Activated CD4-positive, alpha-beta memory T cell treated with anti-CD3 and anti-CD28 coated beads for 36 hours (primary cell): ENCODE measurements around the gene MUSK. TPM values are rescaled to one million over a fixed set of nuclear protein-coding genes. Genes with fewer than 3 reads are reported as not detected.

ENCODE experiments used
- CTCF ChIA-PET: fragments of 350-600 bp; sonication (Branson Sonifier 250); formaldehyde crosslinking; loops from one replicate; lab custom pipeline; 2021; ENCODE audit warnings: antibody characterized with exemption, inconsistent platforms; lab: Charles Lee
- POLR2A ChIA-PET: fragments of 350-600 bp; sonication (Branson Sonifier 250); formaldehyde crosslinking; loops from one replicate; lab custom pipeline; 2021; ENCODE audit warnings: antibody characterized with exemption; lab: Charles Lee
- DNase-seq: peaks from one replicate; pipeline ENCODE4 v3.0.0-alpha.2; 2020
- H3K27ac Mint-ChIP-seq: one replicate; pipeline ENCODE4 v1.8.0; 2021; ENCODE audit warnings: mixed read lengths
- H3K27me3 Mint-ChIP-seq: one replicate; pipeline ENCODE4 v1.8.0; 2021; ENCODE audit warnings: mixed read lengths
- H3K36me3 Mint-ChIP-seq: one replicate; pipeline ENCODE4 v1.8.0; 2021; ENCODE audit warnings: mixed read lengths
- H3K4me1 Mint-ChIP-seq: one replicate; pipeline ENCODE4 v1.8.0; 2021; ENCODE audit warnings: low read depth, mixed read lengths
- H3K4me3 Mint-ChIP-seq: one replicate; pipeline ENCODE4 v1.8.0; 2021; ENCODE audit warnings: mild to moderate bottlenecking, mixed read lengths
- H3K9me3 Mint-ChIP-seq: one replicate; pipeline ENCODE4 v1.8.0; 2021; ENCODE audit warnings: mixed read lengths
- intact Hi-C: fragments of 100-400 bp; cut with micrococcal nuclease; formaldehyde crosslinking; loops from one replicate; pipeline ENCODE4 v1.15.1; 2023
- total RNA-seq, 2 experiments: library from RNA; stranded (reverse); gene quantifications; one replicate each; pipeline ENCODE4 v1.2.3, GENCODE V29; 2021

MUSK gene
- not detected for total RNA-seq

DNA sequence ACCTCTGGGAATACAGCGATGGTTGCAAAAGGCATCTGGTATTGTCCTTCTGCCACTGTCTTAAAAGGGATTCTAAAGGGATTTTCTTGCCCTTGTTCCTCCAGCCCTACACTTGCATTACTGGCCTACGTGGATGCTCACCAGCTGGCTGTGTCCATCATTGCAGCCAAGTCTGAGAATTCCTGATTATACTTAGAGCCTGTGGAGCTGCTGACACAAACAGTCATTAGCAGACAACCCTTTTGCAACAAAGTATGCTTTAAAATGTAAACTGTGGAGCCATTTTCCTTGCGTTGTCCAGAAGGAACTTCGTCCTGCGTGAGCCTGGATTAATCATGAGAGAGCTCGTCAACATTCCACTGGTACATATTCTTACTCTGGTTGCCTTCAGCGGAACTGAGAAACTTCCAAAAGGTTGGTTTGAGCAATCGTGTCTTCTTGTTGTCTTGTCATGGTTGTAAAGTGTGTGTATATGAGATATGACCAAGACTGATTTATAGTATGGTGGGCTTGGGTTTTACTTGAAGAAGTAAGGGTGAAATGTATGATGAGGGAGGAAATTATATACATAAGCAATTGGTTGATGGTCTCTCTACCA, at the start of gene MUSK:
TSS of gene MUSK (plus strand) at position 222 of the 598 bp plus-strand sequence. CDS start at position 336, 114 bp downstream.
- no peaks in the 10 kb centered on the region for H3K36me3 Mint-ChIP-seq
- POLR2A ChIA-PET: no interaction called here
- CTCF ChIA-PET: no interaction called here

DNA sequence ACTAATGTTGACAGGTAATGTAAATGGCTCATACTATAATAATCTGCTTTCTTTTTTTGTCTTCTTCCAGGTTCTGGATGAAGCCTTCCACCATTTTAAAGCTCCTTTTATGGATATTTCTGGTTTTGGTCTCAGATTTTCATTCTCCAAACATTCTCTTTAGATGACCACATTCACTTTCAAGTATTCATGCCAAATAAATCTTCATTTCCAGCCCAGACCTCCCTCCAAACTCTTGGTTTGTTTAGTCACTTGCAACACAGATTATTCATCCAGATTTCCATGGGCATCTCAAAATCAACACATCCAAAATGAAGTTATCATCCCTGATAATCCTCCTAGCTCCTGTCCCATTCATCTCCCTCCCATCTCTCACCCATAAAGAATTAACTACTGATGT, 48.8 kb upstream of the MUSK start:
- ChIA-PET POLR2A (no interaction called here), CTCF (no interaction called here)
- no peak for DNase-seq
- Mint-ChIP-seq H3K27me3 (no peaks in the 10 kb centered on the region), H3K4me1 (no peaks in the 10 kb centered on the region), H3K9me3 (no peaks in the 10 kb centered on the region), H3K27ac (no peak overlapping the region), H3K36me3 (no peaks in the 10 kb centered on the region), H3K4me3 (no peak overlapping the region)
- intact Hi-C loops: loop anchor here (5.0 to 10.0 kb wide), 2 partner anchors 193 to 1045 kb away; no protein-coding TSS in a partner anchor

More for the DNA sequence above, at the start of gene MUSK:
- no peak for DNase-seq
- intact Hi-C loops: no loop called here
- H3K4me1 Mint-ChIP-seq: no peaks in the 10 kb centered on the region
- H3K27ac Mint-ChIP-seq: no peak within 1 kb of the TSS
- no peaks in the 10 kb centered on the region for H3K27me3 Mint-ChIP-seq
- H3K4me3 Mint-ChIP-seq: no peak within 1 kb of the TSS
- H3K9me3 Mint-ChIP-seq: peaks cover 2% of the 10 kb centered on the region

DNA sequence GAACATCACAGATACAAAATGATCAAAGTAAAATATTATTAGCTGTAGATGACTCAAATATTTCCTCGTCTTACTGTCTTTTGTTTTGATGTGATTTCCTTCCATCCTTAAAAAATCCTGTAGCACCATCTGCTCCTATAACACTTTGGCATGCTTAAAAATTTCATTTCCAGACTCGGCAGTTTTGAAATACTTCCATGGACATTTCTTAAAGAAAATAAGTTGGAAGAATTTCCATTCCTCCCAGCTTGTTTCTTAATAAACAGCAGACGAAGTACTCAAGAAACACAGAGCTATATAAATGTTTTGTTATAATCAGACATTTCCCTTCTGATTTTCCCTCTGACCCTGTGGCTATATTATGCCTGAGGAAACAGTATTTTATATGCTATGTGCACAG, 47.9 kb upstream of the MUSK start:
- no peak overlapping the region for H3K27ac Mint-ChIP-seq
- intact Hi-C loops: loop anchor here (5.0 to 10.0 kb wide), 2 partner anchors 193 to 1046 kb away; no protein-coding TSS in a partner anchor
- CTCF ChIA-PET: no interaction called here
- POLR2A ChIA-PET: no interaction called here
- no peaks in the 10 kb centered on the region for H3K36me3 Mint-ChIP-seq
- DNase-seq: no peak
- no peaks in the 10 kb centered on the region for H3K27me3 Mint-ChIP-seq
- no peaks in the 10 kb centered on the region for H3K4me1 Mint-ChIP-seq
- H3K9me3 Mint-ChIP-seq: no peaks in the 10 kb centered on the region
- no peak overlapping the region for H3K4me3 Mint-ChIP-seq

DNA sequence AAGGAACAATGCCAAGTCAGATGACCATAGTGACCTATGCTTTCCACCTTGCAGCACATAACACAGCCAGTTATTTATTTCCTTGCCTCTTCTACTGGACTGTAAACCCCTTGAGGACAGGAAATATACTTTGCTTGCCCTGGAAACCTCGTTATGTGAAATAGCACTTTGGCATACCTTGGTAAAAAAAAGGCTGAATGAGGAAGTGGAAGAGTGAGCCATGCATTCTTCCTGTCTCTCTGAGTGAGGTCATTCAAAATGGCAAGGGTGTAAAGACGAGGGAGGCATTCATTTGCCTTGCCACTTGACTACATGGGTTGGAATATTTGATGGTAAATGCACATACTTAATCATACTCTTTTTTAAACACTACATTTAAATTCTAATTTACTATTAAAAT, 46.2 kb upstream of the MUSK start:
- Mint-ChIP-seq H3K27me3 (no peaks in the 10 kb centered on the region), H3K4me3 (no peak overlapping the region), H3K27ac (no peak overlapping the region), H3K36me3 (no peaks in the 10 kb centered on the region), H3K9me3 (no peaks in the 10 kb centered on the region), H3K4me1 (peaks cover 11% of the 10 kb centered on the region)
- POLR2A ChIA-PET: no interaction called here
- intact Hi-C loops: loop anchor here (5.0 to 10.0 kb wide), 2 partner anchors 195 to 1048 kb away; no protein-coding TSS in a partner anchor
- CTCF ChIA-PET: interaction anchor here (2.1 kb wide), 2 partner anchors 438 to 442 kb away, joined by 10 to 33 read pairs; no protein-coding TSS in a partner anchor
- DNase-seq: no peak

DNA sequence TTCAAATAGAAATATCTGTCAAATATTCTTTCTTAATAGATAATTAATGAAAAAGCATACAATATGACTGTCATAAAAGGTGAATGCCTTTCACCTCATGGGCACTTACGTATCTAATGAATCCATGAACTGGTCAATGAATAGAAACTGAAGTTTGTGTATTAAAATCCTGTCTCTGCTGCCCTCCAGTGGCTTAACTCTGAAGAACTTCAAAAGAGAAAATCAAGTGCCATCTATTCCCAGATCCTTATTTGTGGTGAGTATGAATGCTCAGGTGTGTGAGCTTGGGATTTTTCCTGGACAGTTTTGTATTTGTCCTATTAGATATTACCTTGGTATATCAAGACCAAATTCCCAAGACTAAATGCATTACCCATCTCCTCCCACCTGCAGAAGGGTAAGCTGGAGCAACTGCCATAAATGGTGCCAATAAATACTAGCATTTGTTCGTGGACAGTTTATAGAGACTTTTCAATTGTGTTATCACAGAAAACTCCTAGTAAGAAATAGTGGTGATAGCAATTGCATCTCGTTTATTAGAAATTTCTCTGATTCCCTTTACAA, 45.0 kb upstream of the MUSK start:
- DNase-seq: no peak
- Mint-ChIP-seq H3K9me3 (no peaks in the 10 kb centered on the region), H3K36me3 (no peaks in the 10 kb centered on the region), H3K27ac (no peak overlapping the region), H3K4me3 (no peak overlapping the region), H3K4me1 (peaks cover 11% of the 10 kb centered on the region), H3K27me3 (no peaks in the 10 kb centered on the region)
- intact Hi-C loops: loop anchor here (1.0 to 10.0 kb wide), 4 partner anchors 171 to 1049 kb away; no protein-coding TSS in a partner anchor
- POLR2A ChIA-PET: no interaction called here
- CTCF ChIA-PET: interaction anchor here (0.6 to 2.1 kb wide), 10 partner anchors 54 to 675 kb away, joined by 3 to 33 read pairs (median 3); no protein-coding TSS in a partner anchor

DNA sequence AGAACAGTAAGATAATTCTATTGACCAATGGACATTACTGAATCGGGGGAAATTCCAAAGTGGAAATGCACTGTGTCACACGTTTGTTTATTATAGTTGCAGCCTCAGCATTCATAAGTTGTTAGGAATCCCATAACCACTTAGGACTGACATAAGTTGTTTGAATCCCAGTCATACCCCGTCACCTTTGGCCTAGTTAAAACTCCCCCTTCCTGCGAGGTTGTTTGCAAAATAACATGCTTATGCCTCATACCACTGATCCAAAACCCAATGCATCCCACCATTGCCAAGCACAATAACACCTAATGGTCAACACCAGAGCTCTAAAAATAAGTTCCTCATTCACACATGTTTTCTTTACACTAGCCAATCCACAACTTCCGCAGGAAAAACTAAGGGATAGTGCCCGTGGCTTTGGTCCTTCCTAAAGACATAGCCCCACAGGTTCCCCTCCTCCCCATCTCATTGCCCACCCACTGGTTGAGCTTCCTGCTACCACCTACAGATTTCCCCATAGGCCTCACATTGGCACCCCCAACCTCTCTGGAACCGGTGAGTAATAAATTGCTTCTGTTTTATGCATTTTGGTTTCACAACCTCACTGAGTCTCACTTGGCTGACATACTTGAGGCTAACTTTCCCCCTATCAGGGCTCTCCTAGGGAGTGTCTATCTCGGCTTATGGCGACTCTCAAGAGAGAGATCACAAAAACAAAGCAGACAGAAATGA, 42.3 kb upstream of the MUSK start:
- peak; percentile 48 for DNase-seq
- no peak overlapping the region for H3K4me3 Mint-ChIP-seq
- H3K9me3 Mint-ChIP-seq: no peaks in the 10 kb centered on the region

DNA sequence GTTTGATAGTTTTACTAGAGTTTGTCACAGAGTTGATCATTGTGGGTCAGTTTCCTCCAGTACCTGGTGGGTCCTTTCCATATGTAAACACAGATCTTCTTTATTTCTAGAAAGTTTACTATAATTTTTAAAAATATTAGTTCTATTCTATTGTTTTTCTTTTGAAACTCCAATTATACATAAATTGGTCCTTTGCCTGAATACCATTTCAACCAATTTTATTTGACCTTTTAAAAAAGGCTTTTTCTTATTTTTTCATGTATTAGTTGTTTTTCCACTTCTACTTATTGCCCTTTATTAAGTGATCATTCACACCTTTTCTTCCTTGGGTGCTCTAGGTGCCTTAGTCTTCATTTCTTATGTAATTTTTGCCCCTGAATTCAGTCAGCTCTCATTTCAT, 33.0 kb upstream of the MUSK start:
- CTCF ChIA-PET: no interaction called here
- no peaks in the 10 kb centered on the region for H3K36me3 Mint-ChIP-seq
- POLR2A ChIA-PET: no interaction called here

More for the DNA sequence above, 42.3 kb upstream of the MUSK start:
- ChIA-PET POLR2A (interaction anchor here (0.6 kb wide), 1 partner anchor 798 kb away, joined by 4 read pairs; no protein-coding TSS in a partner anchor), CTCF (interaction anchor here (1.5 kb wide), 1 partner anchor 442 kb away, joined by 7 read pairs; no protein-coding TSS in a partner anchor)
- intact Hi-C loops: loop anchor here (2.0 to 10.0 kb wide), 4 partner anchors 369 to 1209 kb away; partner anchors contain the start of gene TXN
- Mint-ChIP-seq H3K36me3 (no peaks in the 10 kb centered on the region), H3K27ac (no peak overlapping the region), H3K27me3 (no peaks in the 10 kb centered on the region), H3K4me1 (peaks cover 11% of the 10 kb centered on the region)

DNA sequence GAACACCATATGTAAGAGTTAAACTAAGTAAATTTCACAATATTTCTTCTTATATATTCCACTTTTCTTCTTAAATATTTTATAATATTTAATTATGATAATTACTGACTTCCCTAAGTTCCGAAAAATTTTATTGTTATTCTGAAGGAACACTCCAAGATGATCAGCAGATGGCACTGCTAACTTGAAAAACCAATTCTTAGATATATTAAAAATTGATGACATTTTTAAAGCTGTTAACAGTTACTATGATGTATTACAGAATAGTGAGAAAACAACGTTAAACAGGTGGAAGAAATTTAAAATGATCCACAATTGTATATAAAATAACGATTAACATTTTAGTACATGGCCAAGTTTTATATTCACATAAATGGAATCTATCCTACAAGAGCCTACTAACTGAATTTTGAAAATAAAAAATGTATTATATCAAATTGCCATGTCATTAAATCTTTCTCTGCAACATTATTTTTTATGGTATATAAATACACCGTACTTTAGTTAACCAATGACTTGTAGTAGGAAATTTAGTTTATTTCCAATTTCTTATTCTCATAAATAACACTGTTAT, 30.1 kb upstream of the MUSK start:
- CTCF ChIA-PET: no interaction called here
- no peaks in the 10 kb centered on the region for H3K36me3 Mint-ChIP-seq
- DNase-seq: no peak
- no peaks in the 10 kb centered on the region for H3K27me3 Mint-ChIP-seq
- POLR2A ChIA-PET: no interaction called here
- H3K4me1 Mint-ChIP-seq: no peaks in the 10 kb centered on the region
- no peak overlapping the region for H3K4me3 Mint-ChIP-seq
- no peak overlapping the region for H3K27ac Mint-ChIP-seq
- H3K9me3 Mint-ChIP-seq: peaks cover 18% of the 10 kb centered on the region
- intact Hi-C loops: no loop called here

More for the DNA sequence above, 33.0 kb upstream of the MUSK start:
- peaks cover 18% of the 10 kb centered on the region for H3K9me3 Mint-ChIP-seq
- H3K27ac Mint-ChIP-seq: no peak overlapping the region
- intact Hi-C loops: no loop called here
- H3K4me3 Mint-ChIP-seq: no peak overlapping the region
- no peak for DNase-seq
- no peaks in the 10 kb centered on the region for H3K4me1 Mint-ChIP-seq
- no peaks in the 10 kb centered on the region for H3K27me3 Mint-ChIP-seq

DNA sequence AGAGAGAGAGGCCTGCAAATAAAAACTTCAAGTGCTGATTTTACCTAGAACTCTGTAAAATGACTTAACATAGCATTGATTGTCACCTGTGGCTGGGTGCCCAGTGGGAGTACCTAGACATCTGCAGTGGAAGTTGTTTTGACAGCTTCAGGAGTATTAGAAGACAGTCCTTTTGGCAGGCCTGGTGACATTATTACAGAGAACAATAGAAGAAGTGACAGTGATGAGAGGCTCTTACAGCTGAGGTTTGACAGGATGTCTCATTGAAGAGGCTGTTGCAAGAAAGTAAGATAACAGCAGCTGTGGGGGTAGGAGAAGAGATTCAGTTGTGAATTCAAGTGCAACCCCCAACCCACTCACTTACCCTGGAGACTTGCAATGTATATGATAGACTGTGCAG, 27.9 kb upstream of the MUSK start:
- intact Hi-C loops: no loop called here
- no peak overlapping the region for H3K4me3 Mint-ChIP-seq
- H3K9me3 Mint-ChIP-seq: peaks cover 9% of the 10 kb centered on the region
- CTCF ChIA-PET: no interaction called here
- POLR2A ChIA-PET: no interaction called here
- no peaks in the 10 kb centered on the region for H3K4me1 Mint-ChIP-seq
- DNase-seq: no peak
- no peak overlapping the region for H3K27ac Mint-ChIP-seq
- H3K27me3 Mint-ChIP-seq: no peaks in the 10 kb centered on the region
- H3K36me3 Mint-ChIP-seq: no peaks in the 10 kb centered on the region

DNA sequence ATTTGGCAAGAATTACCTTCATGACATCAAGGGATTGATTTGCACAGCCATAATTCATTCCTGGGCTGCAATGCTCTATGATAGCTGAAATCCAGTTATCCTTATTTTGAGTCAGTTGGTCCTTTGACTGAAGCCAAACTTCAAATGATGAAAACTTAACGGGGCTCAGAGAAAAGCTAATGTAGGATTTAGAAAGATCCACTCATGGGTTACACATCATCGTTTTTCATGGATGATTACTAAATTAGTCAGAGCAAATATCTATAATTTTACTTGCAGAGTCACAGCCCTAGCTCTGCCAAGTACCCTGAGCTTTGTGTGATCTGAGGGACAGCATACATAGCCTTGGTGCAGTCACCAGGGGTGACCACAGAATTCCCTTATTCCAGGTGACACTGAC, 27.3 kb upstream of the MUSK start:
- no peaks in the 10 kb centered on the region for H3K27me3 Mint-ChIP-seq
- intact Hi-C loops: no loop called here

DNA sequence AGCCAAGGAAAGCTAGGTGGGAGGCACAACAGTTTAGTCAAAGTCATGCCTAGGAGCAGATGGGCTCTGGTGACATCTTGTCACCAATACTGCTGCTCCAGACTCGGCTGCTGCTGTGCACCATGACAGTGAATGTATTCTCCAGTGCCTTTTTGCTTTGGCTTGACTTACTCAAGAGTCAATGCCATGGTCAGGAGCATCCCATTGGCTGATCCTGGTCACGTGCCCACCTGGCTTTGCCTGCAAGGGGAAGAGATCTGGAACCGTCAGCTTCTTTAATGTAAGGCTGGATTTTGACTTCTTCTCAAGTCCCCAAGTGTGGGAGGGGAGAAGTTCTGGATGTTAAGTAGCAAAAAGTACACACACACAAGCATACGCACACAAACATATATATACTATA, 19.9 kb upstream of the MUSK start:
- Mint-ChIP-seq H3K9me3 (no peaks in the 10 kb centered on the region), H3K27me3 (no peaks in the 10 kb centered on the region), H3K4me1 (no peaks in the 10 kb centered on the region), H3K4me3 (no peak overlapping the region), H3K36me3 (no peaks in the 10 kb centered on the region), H3K27ac (no peak overlapping the region)
- ChIA-PET POLR2A (no interaction called here), CTCF (no interaction called here)
- intact Hi-C loops: no loop called here
- no peak for DNase-seq

More for the DNA sequence above, 27.3 kb upstream of the MUSK start:
- peaks cover 5% of the 10 kb centered on the region for H3K9me3 Mint-ChIP-seq
- no peaks in the 10 kb centered on the region for H3K36me3 Mint-ChIP-seq
- no peak for DNase-seq
- POLR2A ChIA-PET: no interaction called here
- H3K27ac Mint-ChIP-seq: no peak overlapping the region
- H3K4me3 Mint-ChIP-seq: no peak overlapping the region
- no peaks in the 10 kb centered on the region for H3K4me1 Mint-ChIP-seq
- CTCF ChIA-PET: no interaction called here

DNA sequence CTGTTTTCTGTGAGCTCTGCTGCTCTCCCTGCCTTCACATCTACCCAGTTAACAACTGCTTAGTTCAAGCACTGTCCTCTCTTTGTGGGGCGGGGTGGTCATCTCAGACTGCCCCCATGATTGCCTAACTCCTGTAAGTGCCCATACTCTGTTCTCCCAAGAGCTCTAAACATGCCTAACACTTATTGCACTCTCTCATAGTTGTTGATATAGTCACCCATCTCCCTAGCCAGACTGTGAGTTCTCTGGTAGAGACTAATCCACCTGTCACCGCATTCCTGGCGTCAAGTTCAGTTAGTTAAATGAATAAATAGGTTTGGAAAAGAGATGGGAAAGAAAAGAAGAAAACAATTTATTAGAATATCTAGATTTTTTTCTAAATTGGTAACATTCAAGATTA, 18.3 kb upstream of the MUSK start:
- no peak overlapping the region for H3K4me3 Mint-ChIP-seq

More for the DNA sequence above, 18.3 kb upstream of the MUSK start:
- Mint-ChIP-seq H3K27me3 (no peaks in the 10 kb centered on the region), H3K9me3 (no peaks in the 10 kb centered on the region), H3K4me1 (no peaks in the 10 kb centered on the region), H3K27ac (no peak overlapping the region), H3K36me3 (no peaks in the 10 kb centered on the region)
- POLR2A ChIA-PET: no interaction called here
- CTCF ChIA-PET: no interaction called here
- no peak for DNase-seq
- intact Hi-C loops: no loop called here
